GM21619 (cell line): Measurements from ENCODE around the gene SLC28A1.
A peak's percentile ranks its signal among the peaks of the same experiment; 100 is the strongest.
"Not testable (repeated sequence)": the region's sequence is repeated elsewhere in the genome, so short reads cannot be mapped to it uniquely, and the experiment has no call there.

ENCODE experiments used
- ATAC-seq: cut with Tn5 transposase; IDR thresholded peaks from one replicate; pipeline ENCODE4 v1.9.1; 2021; ENCODE audit not compliant: unreplicated experiment

The SLC28A1 gene

GRCh38 chr15:84961707-84962106 lies 77.2 kb downstream of the SLC28A1 start:
- no peak for ATAC-seq

GRCh38 chr15:84962955-84963354 lies 78.5 kb downstream of the SLC28A1 start:
- no peak for ATAC-seq

GRCh38 chr15:84967380-84967779 lies 82.9 kb downstream of the SLC28A1 start:
- no peak for ATAC-seq

DNA sequence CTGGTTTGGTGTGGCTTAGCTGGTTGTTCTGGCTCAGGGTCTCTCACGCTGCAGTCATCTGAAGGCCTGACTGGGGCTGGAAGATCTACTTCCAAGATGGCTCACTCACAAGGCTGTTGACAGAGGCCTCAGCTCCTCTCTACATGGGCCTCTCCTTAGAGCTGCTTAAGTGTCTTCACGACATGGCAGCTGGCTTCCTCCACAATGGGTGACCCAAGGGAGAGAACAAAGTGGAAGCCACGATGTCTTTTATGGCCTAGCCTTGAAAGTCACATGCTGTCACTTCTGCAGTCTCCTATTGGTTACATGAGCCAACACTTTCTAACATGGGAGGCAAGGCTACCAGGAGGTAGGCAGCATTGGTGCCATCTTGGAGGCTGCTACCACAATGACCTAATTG lies 83.8 kb downstream of the SLC28A1 start:
- ATAC-seq, result no peak

DNA sequence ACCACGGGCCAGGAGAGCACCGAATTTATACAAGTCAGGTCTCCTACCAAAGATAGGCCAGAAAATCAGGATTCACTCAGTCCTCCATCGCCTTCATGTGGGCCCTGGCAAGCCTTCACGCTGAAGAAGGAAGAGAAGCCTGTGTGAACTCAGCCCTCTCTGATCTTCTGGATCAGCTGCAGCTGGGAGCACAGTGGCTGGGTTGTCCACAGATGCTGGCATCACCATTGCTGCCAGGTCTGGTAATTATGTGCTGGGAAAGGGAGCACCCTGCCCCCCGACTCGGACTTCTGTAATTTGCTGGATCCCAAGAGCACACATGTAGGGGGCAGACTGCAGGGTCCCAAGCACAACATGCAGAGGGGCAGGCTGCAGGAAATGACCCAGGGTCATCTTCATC lies 84.8 kb downstream of the SLC28A1 start:
- no peak for ATAC-seq

DNA sequence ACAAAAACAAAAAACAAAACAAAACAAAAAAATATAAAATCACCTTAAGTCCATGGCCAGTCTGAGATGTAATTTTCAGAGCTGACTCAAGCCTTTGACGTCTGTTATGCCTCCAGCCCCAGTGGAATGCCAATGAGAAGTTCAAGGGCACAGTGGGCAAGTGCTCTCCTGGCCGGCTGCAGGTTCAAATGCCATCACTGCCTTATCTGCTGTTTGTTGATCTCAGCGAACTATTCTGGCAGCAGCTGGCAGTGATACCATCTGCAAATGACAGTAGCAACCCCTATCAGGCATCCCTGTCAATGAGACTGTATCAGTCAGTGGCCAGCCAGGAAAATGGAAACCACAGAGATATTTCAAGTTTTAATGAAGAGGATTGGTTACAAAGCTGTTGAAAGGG lies 86.4 kb downstream of the SLC28A1 start:
- ATAC-seq, result no peak

GRCh38 chr15:84973492-84974460 lies 89.3 kb downstream of the SLC28A1 start:
- ATAC-seq, result no peak

- ATAC-seq, result no peak
Measured at GRCh38 chr15:84975871-84976351, 91.4 kb downstream of the SLC28A1 start.

DNA sequence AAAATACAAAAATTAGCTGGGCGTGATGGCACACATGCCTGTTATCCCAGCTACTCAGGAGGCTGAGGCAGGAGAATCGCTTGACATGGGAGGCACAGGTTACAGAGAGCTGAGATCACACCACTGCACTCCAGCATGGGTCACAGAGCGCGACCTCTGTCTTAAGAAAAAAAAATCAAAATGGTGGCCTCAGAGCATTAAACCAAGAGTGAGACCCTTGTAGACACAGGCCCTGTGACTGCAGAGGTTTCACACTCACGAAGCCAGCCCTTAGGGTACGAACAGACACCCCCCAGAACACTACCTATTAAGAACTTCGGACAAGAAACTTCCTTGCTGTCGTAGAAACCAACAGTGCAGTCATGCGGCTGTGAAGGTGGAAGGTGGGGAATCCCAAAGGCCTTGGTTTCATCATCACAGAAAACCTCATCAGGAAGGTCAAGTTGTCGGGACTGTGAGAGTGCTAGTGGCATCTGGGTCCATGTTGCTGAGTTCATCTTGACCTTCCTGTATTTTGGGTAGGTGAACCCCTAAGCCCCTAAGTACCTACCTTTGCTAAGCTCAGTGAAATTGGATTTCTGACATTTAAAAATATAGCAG lies 92.4 kb downstream of the SLC28A1 start:
- ATAC-seq, result no peak

DNA sequence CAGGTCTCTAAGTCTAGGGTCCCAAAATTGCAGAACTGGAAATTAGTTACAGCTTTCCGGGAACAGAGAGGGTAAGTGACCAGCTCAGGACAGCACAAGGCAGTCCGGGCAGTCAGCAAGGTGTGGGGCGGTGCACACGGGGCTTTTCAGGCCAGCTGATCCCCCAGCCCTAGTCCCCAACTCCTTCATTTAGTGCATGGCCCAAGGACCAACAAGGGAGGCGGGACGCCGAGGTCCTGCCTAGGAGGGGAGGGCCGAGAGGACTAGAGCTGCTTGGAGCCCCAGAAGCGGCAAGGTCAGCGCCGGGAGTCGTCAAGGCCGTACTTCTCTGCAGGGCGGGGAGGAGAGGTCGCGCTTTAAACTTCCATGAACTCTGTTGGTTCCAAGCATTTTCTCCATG lies 95.2 kb downstream of the SLC28A1 start:
- no peak for ATAC-seq

DNA sequence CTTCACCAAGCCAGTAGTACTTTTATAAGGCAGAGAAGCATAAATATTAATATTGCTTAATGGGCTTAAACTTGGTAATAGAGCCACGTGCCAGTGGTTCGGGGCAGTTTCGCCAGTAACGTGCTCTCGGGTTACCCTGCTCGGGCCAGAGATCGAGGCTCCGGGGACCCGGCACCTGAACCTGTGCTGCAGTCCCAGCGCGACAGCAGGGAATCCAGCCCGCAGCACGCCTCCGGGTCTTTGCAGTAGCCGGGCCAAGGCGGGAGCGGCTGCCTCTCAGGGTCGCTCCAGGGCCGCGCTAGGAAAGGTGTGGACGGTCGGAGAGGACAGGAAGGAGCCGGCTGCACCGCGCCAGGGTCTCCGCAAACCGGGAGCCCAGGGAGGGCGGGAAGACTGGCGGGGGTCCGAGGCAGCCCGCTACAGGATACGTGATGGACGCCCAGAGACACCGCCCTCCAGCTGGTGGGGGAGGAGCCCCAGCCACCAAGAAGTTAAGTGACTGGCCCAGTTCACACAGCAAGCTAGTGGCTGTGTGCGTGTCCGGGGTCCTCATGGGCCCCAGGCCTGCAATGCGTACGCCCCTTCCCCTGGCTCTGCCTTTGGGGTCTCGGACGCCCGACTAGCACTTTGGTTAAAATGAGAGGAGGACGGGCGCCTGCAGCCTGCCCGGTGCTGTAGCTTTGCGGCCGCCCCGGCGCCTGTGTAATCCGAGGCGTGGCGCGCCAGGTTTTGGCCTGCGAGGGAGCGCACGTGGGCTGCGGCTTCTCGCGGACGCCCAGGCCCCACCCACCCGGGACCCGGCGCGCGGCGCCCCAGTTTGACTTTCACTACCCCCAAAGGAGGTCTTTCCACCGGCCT lies 96.0 kb downstream of the SLC28A1 start:
- ATAC-seq, result peak; percentile 53

DNA sequence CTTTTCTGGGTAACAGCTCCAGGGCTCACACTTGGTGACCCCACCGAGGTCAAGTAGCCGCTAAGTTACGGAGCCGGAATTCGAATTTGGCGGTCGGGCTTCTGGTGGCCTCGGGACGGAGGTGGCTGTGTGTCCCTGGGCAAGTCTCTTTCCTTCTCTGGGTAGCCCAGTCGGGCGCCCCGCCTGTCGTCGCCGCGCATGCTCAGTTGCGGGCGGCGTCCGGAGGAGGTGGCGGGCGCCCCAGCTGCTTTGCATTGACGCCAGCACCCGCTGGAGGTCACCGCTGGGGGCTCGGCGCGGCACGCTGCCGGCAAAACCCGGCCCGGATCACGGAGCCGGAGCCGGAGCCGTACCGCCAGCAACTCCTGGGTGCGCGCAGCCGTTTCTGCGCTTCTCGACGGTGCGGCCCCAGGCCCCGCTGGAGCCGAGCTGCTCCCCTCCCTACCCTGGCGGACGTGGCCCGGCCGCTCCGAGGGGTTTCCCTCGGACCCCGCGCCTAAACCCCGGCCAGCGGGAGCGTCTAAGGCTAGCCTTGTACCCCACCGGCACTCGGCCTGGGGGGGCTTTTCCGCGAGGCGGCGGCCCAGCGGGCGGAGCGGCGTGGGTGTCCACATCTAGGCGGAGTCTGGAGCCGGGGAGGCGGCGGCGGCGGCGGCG lies 96.7 kb downstream of the SLC28A1 start:
- ATAC-seq, result peak; percentile 58

DNA sequence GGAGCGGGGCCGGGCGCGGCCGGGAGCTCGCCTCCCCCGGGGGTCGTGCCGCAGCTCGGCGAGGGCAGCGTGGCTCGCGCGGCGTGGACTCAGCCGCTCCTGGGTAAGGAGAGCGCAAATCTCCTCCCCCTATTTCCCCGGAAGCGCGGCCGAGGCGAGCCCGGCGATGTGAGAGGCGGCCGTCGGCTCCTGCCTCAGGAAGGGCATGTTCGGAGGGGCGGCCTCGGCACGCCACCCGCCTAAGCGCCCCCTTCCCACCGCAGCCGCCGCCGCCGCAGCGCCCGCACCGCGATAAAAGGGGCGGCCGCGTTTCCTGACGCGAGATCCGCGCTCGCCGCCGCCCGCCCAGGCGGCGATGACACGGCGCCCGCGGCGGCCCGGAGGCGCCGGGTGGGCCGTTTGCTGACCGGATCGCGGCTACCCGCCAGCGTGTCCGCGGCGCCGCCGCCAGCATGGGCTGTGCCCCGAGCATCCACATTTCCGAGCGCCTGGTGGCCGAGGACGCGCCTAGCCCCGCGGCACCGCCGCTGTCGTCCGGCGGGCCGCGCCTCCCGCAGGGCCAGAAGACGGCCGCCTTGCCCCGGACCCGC lies 97.3 kb downstream of the SLC28A1 start, which contains the start of gene PDE8A:
Gene PDE8A, plus strand, starts transcription at position 146 of the 590 bp plus-strand sequence. Its CDS starts 307 bp downstream, at position 453.
- peak; percentile 19 for ATAC-seq

- no peak for ATAC-seq
Measured at GRCh38 chr15:84982301-84982920, 97.9 kb downstream of the SLC28A1 start.

DNA sequence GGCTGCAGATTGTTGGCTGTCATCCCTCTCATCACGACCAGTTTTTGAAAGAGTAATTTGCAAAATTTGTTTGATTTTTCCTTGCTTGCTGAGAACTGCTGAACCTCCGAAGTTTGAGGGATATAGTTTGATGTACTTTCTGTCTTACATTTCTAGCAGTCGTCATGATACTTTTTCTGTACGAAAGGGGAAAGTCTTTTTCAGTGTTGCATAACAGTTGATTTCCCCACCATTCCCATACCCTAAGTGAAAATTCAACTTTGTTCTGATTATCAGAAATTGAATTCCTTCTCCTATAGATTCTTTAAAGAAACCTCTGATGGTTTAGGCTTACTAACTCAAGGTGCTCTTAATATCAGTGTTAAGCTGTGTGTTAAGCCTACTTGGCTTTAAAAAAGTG lies 98.8 kb downstream of the SLC28A1 start:
- ATAC-seq, result no peak

DNA sequence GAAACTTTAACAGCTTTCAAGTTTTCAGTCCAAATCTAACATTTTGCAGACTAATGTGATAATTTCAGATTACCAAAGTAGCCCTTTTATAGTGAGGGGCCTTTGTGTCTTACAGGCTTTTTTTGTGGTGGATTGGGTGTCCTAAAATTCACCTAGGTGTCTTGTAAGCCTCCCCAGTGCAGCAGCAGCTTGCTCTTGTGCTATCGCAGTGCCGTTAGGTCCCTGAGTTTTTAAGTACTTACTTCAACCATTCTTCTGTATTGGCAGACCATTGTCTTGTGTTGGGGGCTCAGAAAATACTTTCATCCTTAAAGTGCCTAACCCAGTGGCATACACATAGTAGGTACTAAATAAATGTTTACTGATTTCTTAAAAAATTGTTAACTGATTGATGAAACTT lies 99.2 kb downstream of the SLC28A1 start:
- ATAC-seq, result no peak

DNA sequence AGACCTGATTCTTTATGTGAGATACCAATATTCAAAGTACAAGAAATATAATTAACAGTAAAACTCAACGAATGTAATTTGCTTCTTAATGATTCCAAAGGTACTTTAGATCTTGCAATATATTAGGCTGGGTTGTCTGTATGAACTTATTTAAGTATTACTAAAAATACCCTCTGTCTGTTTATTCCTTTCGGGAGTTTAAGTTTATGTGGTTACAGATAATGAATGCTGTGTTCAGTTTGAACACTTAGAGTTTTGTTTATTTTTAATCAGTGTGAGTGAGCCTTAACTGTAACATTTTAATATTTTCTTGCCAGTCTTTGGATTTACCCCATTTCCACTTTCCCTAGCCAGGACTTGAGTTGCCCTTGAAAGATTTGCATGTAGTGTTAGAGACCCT lies 100.7 kb downstream of the SLC28A1 start:
- no peak for ATAC-seq

DNA sequence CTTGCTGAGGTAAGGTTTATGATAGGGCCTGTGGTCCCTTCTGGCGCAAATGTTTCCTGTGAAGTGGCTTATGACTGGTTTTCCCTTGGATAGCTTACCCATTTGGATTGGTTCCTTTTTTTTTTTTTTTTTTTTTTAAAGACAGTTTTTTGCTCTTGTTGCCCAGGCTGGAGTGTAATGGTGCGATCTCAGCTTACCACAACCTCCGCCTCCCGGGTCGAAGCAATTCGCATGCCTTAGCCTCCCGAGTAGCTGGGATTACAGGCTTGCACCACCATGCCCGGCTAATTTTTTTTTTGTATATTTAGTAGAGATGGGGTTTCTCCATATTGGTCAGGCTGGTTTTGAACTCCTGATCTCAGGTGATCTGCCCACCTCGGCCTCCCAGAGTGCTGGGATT lies 102.9 kb downstream of the SLC28A1 start:
- ATAC-seq, result not testable (repeated sequence)

- ATAC-seq, result no peak
Measured at GRCh38 chr15:84987949-84988624, 103.6 kb downstream of the SLC28A1 start.
